CD4-positive, alpha-beta T cell treated with Interleukin-17A for 4 hours (primary cell): ENCODE data around the gene ALK.

Experiments used
- DNase-seq: peaks from one replicate; pipeline ENCODE4 v3.0.0-alpha.2; 2020; ENCODE audit warnings: mixed read lengths

ALK gene

GRCh38 chr2:29573147-29573546 lies 348.2 kb downstream of the ALK start:
- DNase-seq, result no peak

DNA sequence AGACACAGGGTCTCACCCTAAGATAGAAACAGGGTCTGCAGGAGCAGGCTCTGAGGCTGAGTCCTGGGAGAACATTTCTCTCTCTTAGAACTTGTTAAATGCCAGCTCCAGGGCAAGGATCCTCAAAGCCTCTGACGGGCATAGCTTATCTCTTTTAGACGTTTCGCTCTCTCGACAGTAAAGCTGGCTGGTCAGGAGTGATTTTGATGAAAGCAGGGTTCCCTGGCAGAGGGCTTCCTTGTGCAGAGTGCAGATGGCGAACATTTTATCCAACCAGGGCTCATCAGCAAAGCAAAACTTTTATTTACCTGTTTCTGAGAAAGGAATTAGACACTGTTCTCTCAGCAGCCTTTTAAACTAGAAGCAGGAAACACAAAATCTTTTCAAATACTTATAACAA lies 350.8 kb downstream of the ALK start:
- no peak for DNase-seq

DNA sequence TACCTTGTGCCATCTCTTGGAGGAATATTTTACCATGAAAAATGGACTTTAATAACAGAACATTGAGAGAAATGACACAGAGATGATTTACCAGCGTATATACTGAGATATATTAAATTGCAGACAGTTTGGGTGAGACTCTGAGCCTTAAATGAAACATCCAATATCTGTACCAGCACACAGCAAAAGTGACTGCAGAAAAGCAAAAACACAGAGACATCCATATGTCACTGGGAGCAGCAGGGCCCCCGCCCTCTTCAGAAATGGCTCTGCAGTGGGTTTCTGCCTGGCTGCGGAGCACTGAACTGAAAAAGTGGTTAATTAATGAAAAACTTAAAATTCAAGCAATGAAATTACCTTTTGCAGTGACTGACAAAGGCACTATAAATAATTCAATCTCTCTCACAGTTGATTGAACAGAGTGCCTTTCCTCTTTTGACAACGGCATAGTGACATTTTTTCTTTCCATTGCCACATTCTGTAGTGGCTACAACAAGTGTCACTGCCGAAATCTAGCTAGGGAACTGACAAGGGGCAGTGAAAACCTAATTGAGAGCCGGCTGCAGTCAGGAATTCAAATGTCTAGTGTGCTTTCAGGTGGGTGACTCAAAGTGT lies 353.4 kb downstream of the ALK start:
- no peak for DNase-seq

DNA sequence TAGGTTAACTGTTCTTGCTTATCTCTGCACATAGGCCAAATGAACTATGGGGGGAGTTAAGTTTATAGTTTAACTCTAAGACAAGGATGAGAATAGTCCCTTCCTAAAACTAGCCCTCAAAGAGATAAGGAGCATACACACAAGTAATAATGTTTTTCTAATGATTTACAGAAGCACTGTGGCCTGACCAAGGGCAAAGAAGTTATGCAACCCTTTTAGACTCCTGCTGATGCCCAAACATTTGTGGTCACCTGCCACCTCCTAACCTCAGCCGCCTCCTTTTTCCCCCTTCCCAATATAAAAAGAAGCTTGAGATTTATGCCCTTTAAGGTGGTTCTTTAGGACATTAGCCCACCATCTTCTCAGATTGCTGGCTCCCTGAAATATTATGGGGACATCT lies 357.7 kb downstream of the ALK start:
- DNase-seq, result no peak

GRCh38 chr2:29562896-29563295 lies 358.5 kb downstream of the ALK start:
- no peak for DNase-seq

DNA sequence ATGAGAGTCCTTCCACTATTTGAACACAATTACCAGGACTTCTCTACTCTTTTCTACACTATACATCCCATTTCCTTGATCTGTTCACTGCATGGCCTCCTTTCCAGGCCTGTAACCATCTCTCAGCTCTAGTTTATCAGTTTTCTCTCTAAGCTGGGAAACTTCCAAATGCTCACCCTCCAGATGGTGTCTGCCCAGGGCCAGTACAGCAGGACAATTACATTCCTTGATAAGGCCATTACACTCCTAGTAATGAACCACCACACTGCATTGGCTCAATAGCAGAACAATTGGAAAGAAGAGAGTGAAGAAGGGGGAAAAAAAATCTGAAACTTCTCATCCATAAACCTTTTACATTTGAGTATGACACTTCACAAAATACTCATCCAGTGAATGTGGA lies 359.1 kb downstream of the ALK start:
- DNase-seq, result no peak

GRCh38 chr2:29561628-29562027 lies 359.8 kb downstream of the ALK start:
- DNase-seq, result no peak

DNA sequence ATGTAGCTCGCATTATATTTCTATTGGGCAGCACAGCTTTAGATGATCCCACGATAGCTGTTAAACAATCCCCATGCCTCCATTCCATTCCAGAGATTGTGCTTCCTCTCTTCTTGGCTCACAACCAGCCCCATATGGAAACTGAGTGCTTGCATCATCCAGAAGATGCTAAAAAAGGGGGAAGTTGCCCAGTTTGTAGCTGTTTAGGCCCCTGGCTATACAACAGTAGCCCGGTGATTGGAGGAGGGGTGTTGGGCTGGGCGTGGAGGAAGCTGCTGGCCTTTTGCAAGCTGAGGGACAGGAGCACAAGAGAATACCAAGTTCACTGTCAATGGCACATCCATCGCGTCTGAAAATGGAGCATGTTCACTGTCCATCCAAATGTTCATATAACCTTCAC lies 360.2 kb downstream of the ALK start:
- DNase-seq, result no peak

- no peak for DNase-seq
Measured at GRCh38 chr2:29560566-29560965, 360.8 kb downstream of the ALK start.

DNA sequence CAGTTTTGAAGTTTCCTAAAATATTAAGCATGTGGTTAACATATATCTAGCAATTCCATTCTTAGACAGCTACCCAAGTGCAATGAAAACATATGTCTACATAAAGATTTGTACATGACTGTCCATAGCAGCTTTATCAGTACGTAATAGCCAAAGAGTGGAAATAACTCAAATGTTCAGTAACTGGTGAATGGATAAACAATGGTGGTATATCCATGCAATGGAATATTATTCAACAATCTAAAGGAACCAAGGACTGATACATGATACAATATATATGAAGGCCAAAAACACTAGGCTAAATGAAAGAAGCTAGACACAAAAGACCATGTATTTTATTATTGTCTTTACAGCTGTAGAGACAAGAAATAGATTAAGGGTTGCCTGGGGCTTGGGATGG lies 361.4 kb downstream of the ALK start:
- DNase-seq, result no peak

DNA sequence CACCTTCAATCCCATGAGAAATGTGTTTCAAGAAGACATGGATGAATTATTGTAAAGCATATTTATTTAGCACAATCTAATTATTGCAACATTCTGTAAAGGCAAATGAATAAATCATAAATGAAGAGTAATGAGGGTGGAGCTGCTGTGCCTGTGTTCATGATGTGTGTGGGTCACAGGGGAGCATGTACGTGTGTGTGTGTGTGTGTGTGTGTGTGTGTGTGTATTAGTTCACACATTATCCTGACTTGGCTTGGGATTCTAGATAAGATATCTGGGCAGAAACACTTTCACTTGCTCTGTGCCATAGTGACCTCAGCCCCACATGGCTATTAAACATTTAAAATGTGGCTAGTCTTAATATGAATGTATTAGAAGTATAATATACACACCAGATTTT lies 361.8 kb downstream of the ALK start:
- no peak for DNase-seq

GRCh38 chr2:29558097-29558496 lies 363.3 kb downstream of the ALK start:
- no peak for DNase-seq

- DNase-seq, result no peak
Measured at GRCh38 chr2:29557268-29557667, 364.1 kb downstream of the ALK start.

- no peak for DNase-seq
Measured at GRCh38 chr2:29549069-29549380, 372.4 kb downstream of the ALK start.

- DNase-seq, result no peak
Measured at GRCh38 chr2:29544917-29545316, 376.5 kb downstream of the ALK start.

- no peak for DNase-seq
Measured at GRCh38 chr2:29544031-29544430, 377.4 kb downstream of the ALK start.

DNA sequence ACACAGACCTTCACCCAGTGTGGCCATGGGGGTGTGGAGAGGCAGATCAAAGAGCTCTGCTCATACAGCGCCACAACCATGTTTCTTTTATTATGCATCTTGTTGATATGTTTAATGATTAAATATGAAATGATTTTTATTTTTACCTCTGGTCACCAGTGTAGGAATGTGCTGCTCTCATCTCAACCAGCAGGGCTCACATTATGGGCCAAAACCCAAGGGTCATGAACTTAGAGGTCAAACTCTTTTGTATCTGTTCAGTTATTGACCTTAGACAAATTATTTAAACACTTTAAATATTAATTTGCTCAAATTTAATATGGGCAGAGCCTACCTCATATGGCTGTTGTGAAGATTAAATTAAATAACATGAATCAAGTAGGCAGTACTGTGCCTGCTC lies 386.2 kb downstream of the ALK start:
- DNase-seq, result no peak

GRCh38 chr2:29532436-29532835 lies 388.9 kb downstream of the ALK start:
- DNase-seq, result no peak

- no peak for DNase-seq
Measured at GRCh38 chr2:29531626-29532025, 389.8 kb downstream of the ALK start.

GRCh38 chr2:29530281-29530680 lies 391.1 kb downstream of the ALK start:
- DNase-seq, result no peak

DNA sequence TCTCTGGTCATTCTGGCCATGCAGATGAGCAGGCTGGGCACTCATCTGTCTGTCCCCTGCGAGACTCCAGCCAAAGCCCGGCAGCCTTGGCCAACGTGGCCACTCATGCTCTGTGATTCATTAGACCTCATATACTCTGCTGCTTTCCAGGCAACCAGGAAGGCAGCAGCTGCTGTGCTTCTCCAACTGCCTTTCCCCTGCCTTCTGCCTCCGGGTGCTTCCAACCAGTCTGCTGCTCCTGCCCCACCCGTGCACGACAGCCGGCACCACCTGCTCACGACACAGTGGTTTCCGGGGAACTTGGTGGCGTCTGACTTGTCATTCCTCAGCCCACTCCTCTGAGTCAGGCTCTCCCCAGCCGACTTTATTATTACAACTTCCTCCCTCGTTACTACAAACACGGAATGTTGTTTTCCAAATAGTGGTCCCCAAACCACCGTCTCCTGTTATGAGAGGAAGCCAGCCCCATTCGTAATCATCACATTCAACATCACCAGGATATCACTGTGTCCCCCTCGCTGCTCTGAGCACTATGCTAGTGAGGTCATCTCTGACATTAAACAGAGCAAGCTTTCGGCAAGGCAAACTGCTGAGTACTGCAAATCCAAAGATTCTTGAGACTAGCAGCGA lies 392.4 kb downstream of the ALK start:
- no peak for DNase-seq

- no peak for DNase-seq
Measured at GRCh38 chr2:29528371-29528770, 393.0 kb downstream of the ALK start.

- no peak for DNase-seq
Measured at GRCh38 chr2:29527947-29528346, 393.4 kb downstream of the ALK start.

GRCh38 chr2:29526587-29527586 lies 394.5 kb downstream of the ALK start:
- no peak for DNase-seq
